Hematopoietic multipotent progenitor cell treated with erythropoietin and hydrocortisone succinate and interleukin-3 and kit ligand, for 4 days (in vitro differentiated cells): ENCODE results near the gene SYT7.

Experiments used
- DNase-seq: peaks from one replicate; pipeline ENCODE4 v3.0.0-alpha.2; 2015

The SYT7 gene

DNA sequence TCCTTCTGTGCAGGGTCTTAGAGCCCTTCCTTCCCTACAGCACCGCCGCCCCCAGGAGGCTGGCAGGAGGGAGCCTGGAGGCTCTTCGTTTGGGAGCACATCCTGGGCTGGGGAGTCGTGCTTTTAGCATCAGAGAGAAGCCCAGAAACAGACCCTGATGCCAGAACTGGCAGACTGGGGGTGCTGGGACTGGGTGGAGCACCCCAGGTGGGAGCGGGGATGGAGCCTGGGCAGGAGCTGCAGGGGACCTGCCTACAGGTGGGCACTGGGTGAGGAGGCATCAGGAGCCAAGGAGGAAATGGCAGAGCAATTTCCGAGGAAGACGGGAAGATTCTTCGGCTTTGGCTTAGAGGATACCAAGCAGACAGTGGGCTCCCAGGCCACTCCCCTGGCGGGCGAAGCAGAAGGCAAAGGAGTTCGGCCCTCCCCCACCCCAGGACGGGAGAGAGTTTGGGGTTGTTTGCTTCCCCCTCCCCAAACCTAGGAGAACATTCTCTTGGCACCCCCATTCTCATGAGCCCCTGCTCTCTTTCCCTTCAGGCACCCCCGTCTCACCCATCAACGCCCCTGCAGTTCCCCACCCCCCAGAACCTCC is 1.1 kb downstream of the SYT7 start:
- no peak for DNase-seq

- peak; percentile 11 for DNase-seq
These were observed 1.8 kb downstream of the SYT7 start for GRCh38 chr11:61578819-61579675.

DNA sequence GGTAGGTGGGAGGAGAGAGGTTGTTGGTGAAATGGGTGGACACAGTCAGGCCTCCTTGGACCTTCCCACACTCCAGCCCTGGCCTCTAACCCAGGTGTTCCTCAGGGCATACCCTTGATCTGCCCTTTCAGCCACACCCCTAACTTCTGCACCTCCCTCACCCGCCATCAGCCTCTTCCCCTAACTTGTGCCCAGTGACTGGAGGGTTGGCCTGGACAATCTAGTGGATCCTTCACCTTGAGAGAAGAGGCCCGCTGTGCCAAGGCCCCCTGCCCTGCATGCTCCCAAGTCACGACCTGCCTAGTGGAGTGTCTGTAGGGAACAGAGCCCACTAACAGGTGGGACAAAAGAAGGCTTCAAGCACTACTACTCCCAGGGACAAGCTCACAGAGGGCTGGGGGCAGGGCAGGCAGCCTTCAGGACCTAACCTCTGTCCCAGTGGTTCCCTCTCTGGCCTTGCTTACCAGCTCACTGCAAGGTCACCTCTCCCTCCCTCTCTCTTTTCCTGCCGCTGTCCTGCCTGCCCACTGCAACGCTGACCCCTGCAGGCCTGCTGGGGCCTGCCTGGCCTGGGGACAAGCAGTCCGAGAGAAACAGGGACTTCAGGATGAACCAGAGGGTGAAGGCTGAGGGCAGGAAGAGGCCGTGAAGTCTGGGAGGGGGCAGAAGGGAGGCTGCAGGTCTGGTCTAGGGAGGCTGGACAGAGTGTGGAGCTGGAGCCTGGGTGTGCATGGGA is 3.3 kb downstream of the SYT7 start:
- DNase-seq, result no peak

DNA sequence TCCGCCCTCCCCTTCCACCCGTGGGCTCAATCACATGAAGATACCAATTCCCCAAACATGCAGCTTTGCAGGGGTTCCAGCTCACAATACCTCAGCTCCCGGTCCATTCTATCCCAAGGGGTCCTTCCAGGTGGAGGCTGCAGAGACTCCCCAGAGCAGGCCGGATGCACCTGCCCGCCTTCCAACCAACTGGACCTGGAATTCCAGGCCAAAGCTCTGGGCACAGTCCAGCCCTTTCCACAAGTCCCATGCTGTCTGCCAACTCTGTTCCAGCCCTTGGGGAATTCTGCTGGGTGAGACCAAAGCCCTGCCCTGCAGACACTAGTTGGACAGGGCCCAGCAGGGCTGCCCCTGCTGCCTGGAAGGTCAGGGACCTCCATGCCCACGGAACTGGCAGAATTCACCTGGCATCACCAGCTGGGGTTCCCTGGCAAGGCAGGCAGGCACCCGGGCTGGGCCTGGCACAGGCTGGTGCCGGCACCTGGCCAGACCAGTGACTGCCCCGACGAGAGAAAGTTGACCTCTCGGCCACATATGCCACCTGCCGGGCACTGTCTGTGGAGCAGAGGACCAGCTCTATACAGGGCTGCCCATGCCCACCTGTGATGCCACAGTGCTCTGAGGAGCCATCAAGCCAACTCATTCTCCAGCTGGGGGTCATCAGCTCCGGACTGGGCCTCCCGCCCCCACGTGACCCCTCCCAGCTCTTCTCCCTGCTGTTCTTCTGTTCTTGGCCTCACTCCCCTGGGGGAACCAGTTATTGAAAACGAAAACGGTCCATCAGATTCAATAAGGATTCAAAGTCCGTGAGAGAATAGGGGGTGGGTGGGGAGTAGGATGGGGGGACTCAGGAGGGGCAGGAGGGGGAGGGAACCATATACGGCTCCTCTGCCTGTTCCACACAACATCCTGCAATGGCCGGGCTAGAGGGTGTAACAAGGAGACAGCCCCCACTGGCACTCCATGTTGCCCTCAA is 4.7 kb downstream of the SYT7 start:
- no peak for DNase-seq

GRCh38 chr11:61574611-61575010 is 6.3 kb downstream of the SYT7 start:
- DNase-seq, result no peak

- no peak for DNase-seq
These were observed 8.0 kb downstream of the SYT7 start for GRCh38 chr11:61572913-61573312.

DNA sequence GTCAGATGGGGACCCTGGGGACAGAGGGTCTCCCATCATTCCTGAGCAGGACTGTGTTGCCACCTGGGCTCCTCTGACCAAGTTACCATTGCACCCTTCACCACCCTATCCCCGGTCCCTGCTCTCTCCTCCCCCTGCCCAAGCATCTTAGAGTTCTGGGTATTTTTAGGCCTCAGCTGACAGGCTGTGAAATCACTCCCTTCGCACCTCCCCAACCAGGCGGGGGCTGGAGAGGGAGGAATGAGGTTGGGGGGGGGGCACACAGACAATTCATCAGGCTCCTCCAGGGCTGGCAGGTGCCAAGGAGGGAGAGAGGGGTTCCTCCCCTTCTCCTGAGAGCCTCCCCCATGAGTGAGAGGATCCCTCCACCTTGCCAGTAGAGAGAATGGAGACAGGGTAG is 9.0 kb downstream of the SYT7 start:
- no peak for DNase-seq

DNA sequence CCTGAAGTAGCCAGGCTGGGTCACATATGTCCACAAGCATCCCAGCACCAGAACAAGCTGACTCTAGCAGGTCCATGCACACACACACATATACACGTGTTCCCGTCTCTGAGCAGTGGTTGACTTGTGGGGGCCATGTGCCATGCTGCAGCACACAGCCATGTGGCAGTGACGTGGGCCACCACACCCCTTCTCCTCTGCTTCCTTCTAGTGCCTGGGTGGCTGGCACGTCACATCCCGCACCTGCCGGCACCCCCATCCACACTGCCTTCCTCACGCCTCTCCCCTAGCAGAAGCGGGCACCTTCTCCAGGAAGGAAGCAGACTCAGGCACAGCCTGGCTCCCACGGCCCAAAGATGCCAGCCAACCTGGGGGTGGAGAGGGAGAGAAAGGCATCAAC is 9.5 kb downstream of the SYT7 start:
- DNase-seq, result no peak

- DNase-seq, result no peak
These were observed 11.2 kb downstream of the SYT7 start for GRCh38 chr11:61569701-61570100.

GRCh38 chr11:61569018-61569417 is 11.9 kb downstream of the SYT7 start:
- DNase-seq, result no peak

GRCh38 chr11:61567286-61568061 is 13.4 kb downstream of the SYT7 start:
- DNase-seq, result peak; percentile 94

- DNase-seq, result no peak
These were observed 15.8 kb downstream of the SYT7 start for GRCh38 chr11:61564936-61565696.

DNA sequence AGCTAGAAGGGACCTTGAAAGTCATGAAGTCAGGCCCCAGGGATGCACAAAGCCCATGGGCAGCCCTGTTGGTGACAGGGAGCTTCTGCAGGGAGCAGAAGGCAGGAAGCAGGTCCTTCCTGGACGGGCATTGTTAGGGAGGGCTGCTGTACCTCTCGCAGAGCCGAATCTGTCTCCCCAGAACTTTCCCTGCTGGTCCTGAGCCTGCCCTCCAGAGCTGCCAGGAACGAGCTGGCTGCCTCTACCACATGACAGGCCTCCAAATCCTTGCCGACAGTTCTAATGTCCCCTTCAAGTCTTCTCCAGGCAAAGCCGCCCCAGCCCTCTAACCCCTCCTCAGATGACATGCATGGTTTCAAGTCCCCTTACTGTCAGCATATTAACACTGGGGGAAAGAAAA is 20.1 kb downstream of the SYT7 start:
- no peak for DNase-seq

DNA sequence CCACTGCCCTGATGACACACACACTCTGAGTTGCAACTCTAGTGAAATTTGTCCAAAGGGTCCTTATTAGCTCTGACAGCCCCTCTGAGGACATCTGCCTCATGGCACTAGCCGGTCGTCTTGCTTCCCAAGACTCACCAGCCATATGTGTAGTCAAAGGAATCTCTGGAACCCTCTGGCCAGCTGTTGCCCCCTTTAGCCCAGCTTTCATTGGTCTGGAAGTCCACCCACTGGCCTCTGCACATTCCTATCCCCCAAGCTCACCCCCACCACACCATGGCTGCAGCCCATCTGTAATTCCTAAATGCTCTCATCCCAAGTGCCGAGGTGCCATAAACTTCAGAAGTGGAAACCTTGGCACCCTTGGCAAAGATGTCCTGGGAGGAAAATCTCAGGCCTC is 24.3 kb downstream of the SYT7 start:
- DNase-seq, result no peak

GRCh38 chr11:61555978-61556377 is 24.9 kb downstream of the SYT7 start:
- DNase-seq, result no peak

GRCh38 chr11:61555051-61555969 is 25.6 kb downstream of the SYT7 start:
- peak; percentile 26 for DNase-seq

DNA sequence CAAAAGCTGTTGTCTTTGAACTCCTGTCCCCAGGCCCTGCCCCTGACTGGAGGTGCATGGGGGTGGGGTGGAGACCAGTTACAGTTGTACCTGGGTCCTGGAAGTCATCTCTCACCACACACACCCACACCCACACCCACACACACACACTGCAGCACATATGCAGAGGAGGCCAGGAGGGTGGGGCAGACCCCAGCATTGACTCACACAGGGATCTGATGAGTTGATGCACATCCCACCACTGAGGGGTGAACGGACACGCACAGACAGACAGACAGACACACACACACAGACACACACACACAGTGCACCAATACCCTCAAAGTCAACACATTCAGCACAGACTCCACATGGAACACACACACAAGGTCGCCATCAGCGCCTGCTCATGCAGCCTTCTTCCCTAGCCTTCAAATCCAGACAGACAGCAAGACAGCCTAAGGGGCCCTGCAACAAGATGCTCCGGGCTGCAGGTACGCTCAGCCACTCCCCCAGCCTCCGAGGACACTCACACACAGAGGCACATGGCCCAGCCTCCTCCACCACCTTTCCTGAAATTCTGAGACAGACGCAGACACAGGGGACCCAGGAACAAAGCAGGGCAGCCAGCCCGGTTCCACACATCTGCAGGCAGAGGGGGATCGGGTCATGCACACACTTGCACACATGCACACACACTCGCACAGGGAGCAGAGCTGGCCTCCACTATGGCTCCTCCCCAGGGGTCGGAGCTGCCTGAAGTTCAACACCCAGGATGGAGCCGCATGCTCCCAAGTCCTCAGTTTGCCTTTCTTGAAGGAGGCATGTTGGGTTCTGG is 26.5 kb downstream of the SYT7 start:
- no peak for DNase-seq

DNA sequence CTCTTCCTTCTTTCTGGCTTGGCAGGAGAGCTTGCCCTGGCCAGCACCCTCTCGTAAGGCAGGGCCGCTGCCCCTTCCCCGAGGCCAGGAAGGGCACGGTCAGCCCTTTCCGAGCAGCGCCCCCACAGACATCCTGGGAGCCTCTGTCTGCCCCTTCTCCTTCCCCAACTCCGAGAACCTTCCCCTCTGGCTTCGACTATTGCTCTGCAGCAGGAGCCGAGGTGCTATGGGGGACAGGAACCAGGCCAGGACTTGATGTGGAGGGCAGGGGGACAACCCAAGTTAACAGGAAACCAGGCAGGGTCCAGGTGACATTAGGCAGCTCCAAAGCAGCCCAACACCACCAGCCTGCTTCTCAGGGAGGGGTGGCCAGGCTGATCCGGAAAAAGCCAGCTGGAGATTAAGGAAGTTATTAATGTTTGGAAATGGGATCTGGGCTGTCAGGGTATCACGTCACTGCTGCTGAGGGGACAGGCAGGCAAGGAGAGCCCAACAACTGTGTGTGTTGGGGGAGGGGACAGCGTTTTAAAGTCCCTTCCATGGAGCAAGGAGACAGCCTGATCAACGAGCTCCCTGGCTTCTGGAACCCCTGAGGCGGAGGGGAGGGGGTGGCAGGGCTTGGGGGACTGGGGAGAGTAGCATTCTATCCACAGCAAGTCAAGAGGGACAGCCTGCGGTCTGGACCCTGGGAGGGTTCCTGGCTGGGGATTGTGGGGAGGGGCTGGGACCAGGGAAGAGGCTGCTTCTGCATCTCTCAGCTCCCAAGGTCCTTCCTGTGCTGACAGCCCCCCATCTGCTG is 27.3 kb downstream of the SYT7 start:
- no peak for DNase-seq
